WTC11 (cell line): ENCODE results near the gene CTRL.

Source experiments
- CTCF ChIP-seq: fragments of 200-600 bp; IDR thresholded peaks from 2 replicates; pipeline ENCODE4 v1.8.0; 2022; ENCODE audit warnings: antibody characterized with exemption
- NR3C1 ChIP-seq: sonication (generic); formaldehyde crosslinking; conservative IDR thresholded peaks from 2 replicates; pipeline ENCODE4 v1.8.1; 2023; ENCODE audit warnings: low read depth, mild to moderate bottlenecking, missing genetic modification reagents
- RORB ChIP-seq: fragments of 250-450 bp; sonication (Bioruptor Pico); IDR thresholded peaks from 2 replicates; pipeline ENCODE4 v1.9.0; 2021; ENCODE audit warnings: mild to moderate bottlenecking
- TEAD4 ChIP-seq: sonication (generic); formaldehyde crosslinking; IDR thresholded peaks from 2 replicates; pipeline ENCODE4 v1.8.0; 2022; ENCODE audit warnings: mild to moderate bottlenecking, missing genetic modification reagents
- USF2 ChIP-seq: sonication (generic); formaldehyde crosslinking; IDR thresholded peaks from 2 replicates; pipeline ENCODE4 v1.8.1; 2023; ENCODE audit warnings: mild to moderate bottlenecking, missing genetic modification reagents, moderate library complexity
- ZBTB21 ChIP-seq: sonication (generic); formaldehyde crosslinking; IDR thresholded peaks from 2 replicates; pipeline ENCODE4 v1.8.1; 2023; ENCODE audit warnings: mild to moderate bottlenecking, missing genetic modification reagents, borderline replicate concordance

GRCh38 chr16:67893743-67894399 lies 37.8 kb downstream of the CTRL start:
- no peak for TF ChIP-seq CTCF
- no peak for TF ChIP-seq RORB (CRISPR knock-in tag)
- TF ChIP-seq TEAD4 (CRISPR knock-in tag) = no peak
- TF ChIP-seq USF2 (CRISPR knock-in tag) = no peak
- no peak for TF ChIP-seq NR3C1 (CRISPR knock-in tag)
- TF ChIP-seq ZBTB21 (CRISPR knock-in tag) = no peak
